Measurements from ENCODE around the gene ACAA2. TPM values are rescaled to one million over a fixed set of nuclear protein-coding genes. Genes with fewer than 3 reads are reported as not detected.

The ACAA2 gene
- total and polyA plus RNA-seq, 4 donors: 38.6 to 57.0 (median 47.8) TPM

DNA sequence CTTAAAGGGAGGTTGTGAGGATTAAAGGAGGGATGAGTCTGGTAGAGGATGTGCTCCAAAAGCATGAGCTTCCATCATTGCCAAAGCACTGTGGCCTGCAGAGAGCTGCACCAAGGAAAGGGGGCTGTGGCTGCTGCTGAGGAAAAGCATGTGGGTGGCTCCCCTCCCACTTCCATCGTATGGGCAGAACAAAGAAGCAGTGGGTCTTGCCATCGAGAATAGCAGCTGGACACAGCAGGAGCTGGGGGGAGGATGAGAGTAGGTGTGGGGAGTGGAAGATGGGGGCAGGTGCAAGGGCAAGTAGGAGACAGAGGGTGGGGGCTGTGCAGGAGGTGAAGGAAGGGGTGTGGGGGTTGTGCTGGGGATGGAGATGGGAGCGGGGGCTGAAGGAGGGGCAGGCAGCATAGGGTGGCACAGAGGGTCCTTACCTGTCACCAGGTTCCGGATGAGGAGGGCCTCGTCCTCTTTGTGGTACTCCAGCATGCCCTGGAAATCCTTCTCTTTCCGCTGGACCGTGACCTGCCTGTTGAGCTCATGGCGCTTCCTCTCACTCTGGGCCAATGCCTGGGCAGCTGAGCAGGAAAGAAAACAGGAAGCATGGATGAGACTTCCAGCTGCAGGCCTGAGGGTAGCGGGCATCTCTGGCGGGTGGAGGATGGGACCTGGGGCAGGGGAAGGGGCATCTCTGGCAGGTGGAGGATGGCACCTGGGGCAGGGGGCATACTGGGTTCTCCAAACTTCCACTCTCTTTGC, 33.6 kb upstream of the ACAA2 start:
- DNase-seq (ENCODE audit: low read depth in 4 of 6, low spot score in 6 of 6): no peak
- Histone ChIP-seq H3K27ac (ENCODE audit: low read depth, low read length) (no peak overlapping the region), H3K4me1 (ENCODE audit: control insufficient read depth, insufficient read depth, low read length) (peaks cover 37% of the 10 kb centered on the region), H3K27me3 (ENCODE audit: control insufficient read depth, insufficient read depth, low read length) (no peaks in the 10 kb centered on the region), H3K4me3 (ENCODE audit: low read depth, low read length) (no peak overlapping the region), H3K9me3 (ENCODE audit: control insufficient read depth, insufficient read depth, low read length) (no peaks in the 10 kb centered on the region), H3K36me3 (ENCODE audit: control insufficient read depth, insufficient read depth, low read length) (no peaks in the 10 kb centered on the region)
- 79% methylated on average over 7 of the region's 10 CpGs for WGBS (ENCODE audit: insufficient coverage)

DNA sequence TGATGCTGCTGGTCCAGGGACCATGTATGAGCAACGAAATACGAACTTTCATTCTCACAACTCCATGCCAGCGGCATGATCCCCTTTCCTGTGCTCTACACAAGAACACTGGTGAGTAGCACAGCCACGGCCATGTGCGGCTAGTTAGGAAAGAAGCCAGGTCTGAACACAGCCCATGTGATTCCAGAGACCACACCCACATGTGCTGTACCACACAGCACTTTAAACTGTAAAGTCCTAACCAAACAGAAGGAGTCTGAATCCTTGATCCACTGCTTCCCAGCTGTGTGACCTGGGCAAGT, 33.0 kb upstream of the ACAA2 start:
- no peaks in the 10 kb centered on the region for H3K36me3 ChIP-seq (ENCODE audit: control insufficient read depth, insufficient read depth, low read length)
- peaks cover 37% of the 10 kb centered on the region for H3K4me1 ChIP-seq (ENCODE audit: control insufficient read depth, insufficient read depth, low read length)
- peak in 1 of 6 donors; percentile 4 for DNase-seq (ENCODE audit: low read depth in 4 of 6, low spot score in 6 of 6)
- no peak overlapping the region for H3K4me3 ChIP-seq (ENCODE audit: low read depth, low read length)
- WGBS (ENCODE audit: insufficient coverage): 88% methylated on average over 3 of the region's 5 CpGs
- no peaks in the 10 kb centered on the region for H3K27me3 ChIP-seq (ENCODE audit: control insufficient read depth, insufficient read depth, low read length)
- no peak overlapping the region for H3K27ac ChIP-seq (ENCODE audit: low read depth, low read length)
- no peaks in the 10 kb centered on the region for H3K9me3 ChIP-seq (ENCODE audit: control insufficient read depth, insufficient read depth, low read length)

DNA sequence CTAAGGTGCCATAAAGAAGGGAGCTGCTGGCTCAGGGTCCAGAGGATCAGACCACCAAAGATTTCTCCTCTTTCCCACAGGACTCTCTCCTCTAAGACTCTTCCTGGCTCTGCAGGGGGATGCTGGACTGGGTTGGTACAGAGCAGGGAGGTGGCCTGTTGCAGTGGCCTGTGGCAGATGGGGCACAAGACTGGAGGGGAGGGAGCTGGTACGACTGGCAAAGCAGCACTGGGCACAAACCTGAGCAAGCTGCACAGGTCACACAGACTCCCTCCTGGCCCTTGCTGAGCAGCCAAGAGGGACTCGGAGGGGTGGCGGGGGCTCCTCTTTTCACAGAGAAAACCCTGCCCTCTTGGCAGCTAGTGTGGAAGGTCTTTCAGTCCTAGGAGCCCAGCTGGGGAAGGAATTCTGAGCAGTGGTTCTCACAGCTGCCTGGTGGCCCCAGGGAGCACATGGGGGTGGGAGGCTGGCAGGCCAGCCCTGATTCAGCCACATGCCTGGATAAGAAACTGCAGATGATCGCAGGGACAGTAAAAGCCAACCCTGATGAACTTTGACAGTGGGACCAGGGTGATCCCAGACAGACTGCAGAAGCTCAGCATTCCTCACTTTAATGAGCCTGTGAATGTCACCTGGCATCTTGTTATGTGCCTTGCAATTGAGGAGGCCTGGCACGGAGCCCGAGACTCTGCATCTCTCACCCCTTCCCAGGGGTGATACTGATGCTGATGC, 32.5 kb upstream of the ACAA2 start:
- Histone ChIP-seq H3K4me3 (ENCODE audit: low read depth, low read length) (no peak overlapping the region), H3K9me3 (ENCODE audit: control insufficient read depth, insufficient read depth, low read length) (no peaks in the 10 kb centered on the region), H3K4me1 (ENCODE audit: control insufficient read depth, insufficient read depth, low read length) (peaks cover 37% of the 10 kb centered on the region), H3K36me3 (ENCODE audit: control insufficient read depth, insufficient read depth, low read length) (no peaks in the 10 kb centered on the region), H3K27me3 (ENCODE audit: control insufficient read depth, insufficient read depth, low read length) (no peaks in the 10 kb centered on the region), H3K27ac (ENCODE audit: low read depth, low read length) (no peak overlapping the region)
- WGBS (ENCODE audit: insufficient coverage): 50% methylated on average over 6 of the region's 6 CpGs
- DNase-seq (ENCODE audit: low read depth in 4 of 6, low spot score in 6 of 6): peak in 1 of 6 donors; percentile 44

DNA sequence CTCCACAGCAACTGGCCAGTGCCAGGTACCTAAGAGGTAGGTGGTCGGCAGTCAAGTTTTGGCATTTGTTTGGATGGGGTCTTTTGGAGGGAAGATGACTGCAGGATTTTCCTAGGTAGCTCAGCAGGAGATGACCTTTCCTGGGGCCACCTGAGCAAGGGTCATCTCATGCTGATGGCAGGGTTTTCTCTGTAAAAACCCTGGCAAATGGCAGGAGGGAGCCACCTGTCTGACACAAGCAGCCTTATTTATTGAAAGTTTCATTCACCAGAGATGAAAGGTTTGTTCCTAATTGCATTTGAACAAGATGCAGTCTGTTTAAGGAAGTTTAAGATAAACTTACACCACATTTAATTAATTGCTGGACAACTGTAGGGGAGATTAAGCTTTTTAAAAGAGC, 31.6 kb upstream of the ACAA2 start:
- no peak for DNase-seq (ENCODE audit: low read depth in 4 of 6, low spot score in 6 of 6)
- Histone ChIP-seq H3K4me1 (ENCODE audit: control insufficient read depth, insufficient read depth, low read length) (peaks cover 36% of the 10 kb centered on the region), H3K27ac (ENCODE audit: low read depth, low read length) (no peak overlapping the region), H3K27me3 (ENCODE audit: control insufficient read depth, insufficient read depth, low read length) (no peaks in the 10 kb centered on the region), H3K4me3 (ENCODE audit: low read depth, low read length) (no peak overlapping the region), H3K9me3 (ENCODE audit: control insufficient read depth, insufficient read depth, low read length) (no peaks in the 10 kb centered on the region), H3K36me3 (ENCODE audit: control insufficient read depth, insufficient read depth, low read length) (no peaks in the 10 kb centered on the region)
- 100% methylated on average over 1 of the region's 1 CpG for WGBS (ENCODE audit: insufficient coverage)

DNA sequence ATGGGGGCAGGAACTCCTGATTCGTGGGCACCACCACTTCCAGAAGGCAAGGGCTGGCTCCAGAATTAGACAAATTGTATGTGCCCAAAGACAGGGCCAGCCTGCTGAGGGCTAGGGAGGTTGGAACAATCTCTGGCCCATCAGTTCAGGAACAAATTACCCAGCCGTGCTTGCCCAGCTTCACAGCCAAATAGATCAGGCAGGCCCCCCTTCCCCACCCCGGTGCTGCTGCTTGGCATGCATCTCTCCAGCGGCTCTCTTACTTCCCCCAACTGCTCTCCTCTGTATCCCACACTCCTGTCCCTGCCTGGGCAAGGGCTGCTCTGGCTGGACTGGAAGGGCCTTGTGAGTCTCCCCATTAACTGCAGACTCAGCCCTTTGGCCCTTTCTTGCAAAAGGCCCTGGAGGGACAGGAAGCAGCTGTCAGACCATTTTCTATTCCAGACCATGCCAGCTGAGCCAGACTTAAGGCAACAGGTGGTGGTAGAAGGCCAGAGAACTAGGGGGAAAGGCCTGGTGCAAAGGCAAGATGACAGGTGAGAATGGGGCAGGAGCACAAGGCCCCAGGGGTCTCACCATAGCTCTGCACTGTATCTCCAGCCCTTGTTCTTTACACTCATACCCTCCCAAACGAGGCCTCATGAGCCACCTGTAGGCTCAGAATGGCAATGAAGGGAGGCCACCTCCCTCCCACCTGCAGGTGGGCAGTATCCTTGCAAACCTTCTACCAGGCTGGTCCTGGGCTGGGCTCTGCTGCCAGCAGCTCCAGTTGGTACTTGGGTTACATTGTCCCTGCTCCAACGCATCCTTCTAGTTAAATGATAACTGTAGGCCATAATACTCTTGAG, 30.7 kb upstream of the ACAA2 start:
- Histone ChIP-seq H3K27me3 (ENCODE audit: control insufficient read depth, insufficient read depth, low read length) (no peaks in the 10 kb centered on the region), H3K27ac (ENCODE audit: low read depth, low read length) (no peak overlapping the region), H3K4me1 (ENCODE audit: control insufficient read depth, insufficient read depth, low read length) (peaks cover 30% of the 10 kb centered on the region), H3K9me3 (ENCODE audit: control insufficient read depth, insufficient read depth, low read length) (no peaks in the 10 kb centered on the region), H3K4me3 (ENCODE audit: low read depth, low read length) (no peak overlapping the region), H3K36me3 (ENCODE audit: control insufficient read depth, insufficient read depth, low read length) (no peaks in the 10 kb centered on the region)
- WGBS (ENCODE audit: insufficient coverage): 48% methylated on average over 5 of the region's 6 CpGs
- DNase-seq (ENCODE audit: low read depth in 4 of 6, low spot score in 6 of 6): peak in 2 of 6 donors; percentile 21 to 38

DNA sequence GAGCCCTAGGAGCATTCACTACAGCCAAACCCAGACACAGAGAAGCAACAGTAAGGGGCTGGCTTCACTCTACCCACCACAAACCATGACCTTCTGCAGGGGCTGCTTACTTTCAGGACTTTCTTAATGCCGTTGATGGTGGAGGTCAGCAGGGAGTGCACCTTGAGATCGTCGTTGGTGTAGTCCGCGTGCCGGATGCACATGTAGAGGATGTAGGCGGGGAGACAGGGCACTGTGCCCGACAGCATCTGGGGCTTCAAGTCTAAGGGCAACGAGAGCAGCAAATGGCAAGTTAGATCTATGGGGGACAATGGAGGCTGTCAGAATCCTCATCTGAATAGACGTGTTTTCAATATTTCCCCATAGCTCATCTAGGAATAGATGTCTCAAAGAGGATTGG, 29.8 kb upstream of the ACAA2 start:
- Histone ChIP-seq H3K27ac (ENCODE audit: low read depth, low read length) (no peak overlapping the region), H3K4me3 (ENCODE audit: low read depth, low read length) (no peak overlapping the region), H3K4me1 (ENCODE audit: control insufficient read depth, insufficient read depth, low read length) (peaks cover 30% of the 10 kb centered on the region), H3K27me3 (ENCODE audit: control insufficient read depth, insufficient read depth, low read length) (no peaks in the 10 kb centered on the region), H3K36me3 (ENCODE audit: control insufficient read depth, insufficient read depth, low read length) (no peaks in the 10 kb centered on the region), H3K9me3 (ENCODE audit: control insufficient read depth, insufficient read depth, low read length) (no peaks in the 10 kb centered on the region)
- WGBS (ENCODE audit: insufficient coverage): 87% methylated on average over 8 of the region's 10 CpGs
- DNase-seq (ENCODE audit: low read depth in 4 of 6, low spot score in 6 of 6): no peak

DNA sequence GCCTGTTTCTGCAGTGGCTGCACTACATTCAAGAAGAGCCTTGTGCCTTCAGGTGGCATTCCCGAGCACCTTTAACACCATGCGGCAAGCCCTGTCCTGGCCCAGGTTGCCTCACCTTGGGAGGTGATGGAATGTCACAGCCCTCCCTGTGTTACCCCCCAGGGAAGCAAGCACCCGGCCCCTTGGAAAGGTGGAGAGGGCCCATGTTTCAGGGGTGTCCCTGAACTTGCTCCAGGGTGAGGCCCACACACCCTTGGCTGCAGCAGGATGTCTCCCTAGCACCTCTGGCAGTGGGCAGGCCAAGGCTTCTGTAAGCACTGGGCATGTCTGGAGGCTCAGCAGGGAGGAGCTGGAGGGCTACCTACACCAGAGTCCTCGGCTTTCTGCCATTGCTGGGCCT, 29.3 kb upstream of the ACAA2 start:
- peaks cover 30% of the 10 kb centered on the region for H3K4me1 ChIP-seq (ENCODE audit: control insufficient read depth, insufficient read depth, low read length)
- 84% methylated on average over 4 of the region's 4 CpGs for WGBS (ENCODE audit: insufficient coverage)
- H3K27me3 ChIP-seq (ENCODE audit: control insufficient read depth, insufficient read depth, low read length): no peaks in the 10 kb centered on the region
- no peak overlapping the region for H3K4me3 ChIP-seq (ENCODE audit: low read depth, low read length)
- no peak for DNase-seq (ENCODE audit: low read depth in 4 of 6, low spot score in 6 of 6)
- H3K9me3 ChIP-seq (ENCODE audit: control insufficient read depth, insufficient read depth, low read length): no peaks in the 10 kb centered on the region
- no peaks in the 10 kb centered on the region for H3K36me3 ChIP-seq (ENCODE audit: control insufficient read depth, insufficient read depth, low read length)
- no peak overlapping the region for H3K27ac ChIP-seq (ENCODE audit: low read depth, low read length)

DNA sequence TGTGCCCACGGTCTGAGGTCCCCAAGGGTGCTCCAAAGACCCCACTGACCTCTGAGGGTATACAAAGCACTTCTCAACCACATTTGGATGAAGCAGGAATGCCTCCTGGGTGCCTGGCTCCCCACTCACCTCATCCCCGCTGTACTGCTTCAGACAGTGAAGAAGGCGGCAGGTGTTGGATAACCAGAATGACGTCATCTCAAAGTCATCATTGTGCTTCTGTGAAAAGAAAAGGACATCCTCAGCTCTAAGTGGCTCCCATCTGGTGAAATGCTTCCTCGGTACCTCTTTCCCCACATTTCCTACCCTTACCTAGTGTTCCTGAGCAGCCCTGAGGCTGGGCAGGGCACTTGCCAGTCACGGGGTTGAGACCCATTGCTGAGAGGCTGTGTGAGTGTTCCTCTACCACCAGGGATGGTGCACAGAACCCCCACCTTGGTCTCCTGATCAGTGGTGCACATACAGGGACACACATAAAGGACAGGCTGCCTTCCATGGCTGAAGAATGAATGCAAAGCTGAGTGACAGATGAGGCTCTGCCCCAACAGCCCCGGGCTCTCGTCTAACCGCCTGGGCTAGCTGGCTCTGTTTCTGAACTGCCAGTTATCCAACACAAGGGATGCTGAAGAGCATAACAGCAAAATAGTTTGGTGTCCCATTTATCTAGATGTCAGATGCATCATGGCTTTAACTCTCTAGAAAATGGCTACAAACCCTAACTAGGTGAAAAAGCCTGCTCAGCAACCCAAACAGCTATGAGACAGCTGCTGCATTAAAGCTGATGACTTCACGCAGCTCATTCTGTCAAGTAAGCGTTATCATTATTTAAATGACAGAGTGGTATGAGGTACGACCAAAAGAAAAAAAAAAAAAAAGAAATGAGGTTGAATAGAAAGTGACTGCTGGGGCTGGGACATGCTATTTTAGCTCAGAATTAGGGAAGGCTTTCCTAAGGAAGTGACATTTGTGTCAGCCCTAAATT, 28.2 kb upstream of the ACAA2 start:
- DNase-seq (ENCODE audit: low read depth in 4 of 6, low spot score in 6 of 6): peak in 1 of 6 donors; percentile 41
- Histone ChIP-seq H3K4me3 (ENCODE audit: low read depth, low read length) (no peak overlapping the region), H3K9me3 (ENCODE audit: control insufficient read depth, insufficient read depth, low read length) (no peaks in the 10 kb centered on the region), H3K27ac (ENCODE audit: low read depth, low read length) (no peak overlapping the region), H3K4me1 (ENCODE audit: control insufficient read depth, insufficient read depth, low read length) (peaks cover 25% of the 10 kb centered on the region), H3K36me3 (ENCODE audit: control insufficient read depth, insufficient read depth, low read length) (no peaks in the 10 kb centered on the region), H3K27me3 (ENCODE audit: control insufficient read depth, insufficient read depth, low read length) (no peaks in the 10 kb centered on the region)
- 76% methylated on average over 10 of the region's 12 CpGs for WGBS (ENCODE audit: insufficient coverage)

DNA sequence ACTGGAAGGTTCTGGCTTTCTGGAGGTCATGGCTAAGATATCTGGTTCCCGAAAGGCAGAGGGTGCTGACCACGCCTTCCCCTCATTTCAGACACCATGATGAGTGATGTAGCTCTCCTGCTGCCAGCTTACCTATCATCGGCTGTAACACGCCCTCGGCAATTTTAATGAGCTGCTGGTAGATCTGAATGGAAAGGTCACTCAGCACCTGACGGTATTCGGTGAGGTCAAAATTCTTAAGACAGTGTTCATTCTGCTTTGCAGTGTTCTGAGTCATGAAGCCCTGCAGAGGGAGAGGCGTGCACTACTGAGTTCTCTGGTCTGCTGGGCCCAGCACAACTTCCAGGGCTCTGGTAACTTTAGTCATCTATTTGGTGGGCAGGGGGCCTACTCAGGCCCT, 25.7 kb upstream of the ACAA2 start:
- 94% methylated on average over 7 of the region's 8 CpGs for WGBS (ENCODE audit: insufficient coverage)
- Histone ChIP-seq H3K27me3 (ENCODE audit: control insufficient read depth, insufficient read depth, low read length) (no peaks in the 10 kb centered on the region), H3K36me3 (ENCODE audit: control insufficient read depth, insufficient read depth, low read length) (no peaks in the 10 kb centered on the region), H3K4me1 (ENCODE audit: control insufficient read depth, insufficient read depth, low read length) (peaks cover 11% of the 10 kb centered on the region), H3K27ac (ENCODE audit: low read depth, low read length) (no peak overlapping the region), H3K9me3 (ENCODE audit: control insufficient read depth, insufficient read depth, low read length) (no peaks in the 10 kb centered on the region), H3K4me3 (ENCODE audit: low read depth, low read length) (no peak overlapping the region)
- no peak for DNase-seq (ENCODE audit: low read depth in 4 of 6, low spot score in 6 of 6)
